SK-N-MC (cell line): ENCODE results near the gene GMPR.

Experiments used
- EZH2 ChIP-seq: fragments of 200-600 bp; sonication (generic); IDR thresholded peaks from one replicate; pipeline ENCODE4 v1.6.1; 2017; ENCODE audit warnings: antibody characterized with exemption
- FOXP2 ChIP-seq: optimal IDR thresholded peaks from 2 replicates; pipeline ENCODE3; 2011; ENCODE audit warnings: mild to moderate bottlenecking, moderate library complexity; ENCODE audit not compliant: insufficient read depth; ENCODE audit errors: extremely low read length, control extremely low read depth
- POLR2AphosphoS5 ChIP-seq: IDR thresholded peaks from 2 replicates; pipeline ENCODE4 v1.6.1; 2012; ENCODE audit warnings: mild to moderate bottlenecking, low read depth, low read length, borderline replicate concordance

DNA sequence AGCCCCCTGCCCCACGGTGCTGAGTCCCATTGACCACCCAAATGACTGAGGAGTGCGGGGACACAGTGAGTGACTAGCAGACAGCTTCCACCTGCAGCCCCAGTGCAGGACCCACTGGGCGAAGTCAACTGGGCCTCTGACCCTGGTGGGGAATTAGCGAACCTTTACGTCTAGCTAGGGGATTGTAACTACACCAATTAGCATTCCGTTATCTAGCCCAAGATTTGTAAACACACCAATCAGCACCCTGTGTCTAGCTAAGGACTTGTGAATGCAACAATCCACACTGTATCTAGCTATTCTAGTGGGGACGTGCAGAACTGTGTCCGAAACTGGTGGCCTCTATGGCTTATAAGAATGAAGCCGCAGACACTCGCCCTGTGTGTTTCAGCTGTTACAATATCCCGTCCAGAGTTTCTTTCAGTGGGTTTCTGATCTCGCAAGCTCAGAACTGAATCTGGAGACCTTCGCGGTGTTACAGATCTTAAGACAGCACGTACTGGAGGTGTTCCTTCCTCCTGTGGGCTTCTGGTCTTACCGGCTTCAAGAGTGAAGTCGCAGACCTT is 21.1 kb upstream of the GMPR start:
- TF ChIP-seq EZH2 = no peak
- no peak for TF ChIP-seq POLR2AphosphoS5
- TF ChIP-seq FOXP2 = no peak
